ENCODE measurements around the gene NFATC2. TPM values are rescaled to one million over a fixed set of nuclear protein-coding genes. Genes with fewer than 3 reads are reported as not detected.

The NFATC2 gene
- total RNA-seq, 1 experiment from 2014 or later = 15.8 TPM

- H3K9me3 Mint-ChIP-seq (ENCODE audit: low read depth, unreplicated experiment) = no peaks in the 10 kb centered on the region
Observed at GRCh38 chr20:51437182-51437924, 105.2 kb downstream of the NFATC2 start.

GRCh38 chr20:51434580-51435247, 107.8 kb downstream of the NFATC2 start:
- H3K27ac Mint-ChIP-seq (ENCODE audit: unreplicated experiment) = no peak overlapping the region
- intact Hi-C loops (cut with micrococcal nuclease; ENCODE audit: unreplicated experiment) = no loop called here
- no peaks in the 10 kb centered on the region for H3K36me3 Mint-ChIP-seq (ENCODE audit: insufficient read depth, unreplicated experiment)
- no peak for TF ChIP-seq CTCF (IDR thresholded peaks at IDR 0.05; ENCODE audit: unreplicated experiment)
- no peaks in the 10 kb centered on the region for H3K27me3 Mint-ChIP-seq (ENCODE audit: unreplicated experiment)
- H3K9me3 Mint-ChIP-seq (ENCODE audit: low read depth, unreplicated experiment) = no peaks in the 10 kb centered on the region
- no peak overlapping the region for H3K4me3 Mint-ChIP-seq (ENCODE audit: low read depth, unreplicated experiment)
- DNase-seq = peak; percentile 18
- BruUV-seq (replicated peaks) = no TSS peak
- CTCF ChIA-PET = interaction anchor here (1.1 kb wide), 1 partner anchor 12 kb away, joined by 3 read pairs; no protein-coding TSS in a partner anchor
- H3K4me1 Mint-ChIP-seq (ENCODE audit: low read depth, unreplicated experiment) = no peaks in the 10 kb centered on the region

More at GRCh38 chr20:51437182-51437924, 105.2 kb downstream of the NFATC2 start:
- Mint-ChIP-seq H3K27me3 (ENCODE audit: unreplicated experiment) (no peaks in the 10 kb centered on the region), H3K4me3 (ENCODE audit: low read depth, unreplicated experiment) (no peak overlapping the region), H3K4me1 (ENCODE audit: low read depth, unreplicated experiment) (no peaks in the 10 kb centered on the region), H3K36me3 (ENCODE audit: insufficient read depth, unreplicated experiment) (no peaks in the 10 kb centered on the region), H3K27ac (ENCODE audit: unreplicated experiment) (no peak overlapping the region)
- intact Hi-C loops (cut with micrococcal nuclease; ENCODE audit: unreplicated experiment) = no loop called here
- no peak for TF ChIP-seq CTCF (IDR thresholded peaks at IDR 0.05; ENCODE audit: unreplicated experiment)
- CTCF ChIA-PET = no interaction called here
- no peak for DNase-seq
- no TSS peak for BruUV-seq (replicated peaks)

GRCh38 chr20:51434026-51434425, 108.5 kb downstream of the NFATC2 start:
- H3K4me1 Mint-ChIP-seq (ENCODE audit: low read depth, unreplicated experiment) = no peaks in the 10 kb centered on the region
- H3K9me3 Mint-ChIP-seq (ENCODE audit: low read depth, unreplicated experiment) = no peaks in the 10 kb centered on the region
- no peaks in the 10 kb centered on the region for H3K36me3 Mint-ChIP-seq (ENCODE audit: insufficient read depth, unreplicated experiment)
- BruUV-seq (replicated peaks) = no TSS peak
- CTCF ChIA-PET = interaction anchor here (1.1 kb wide), 1 partner anchor 13 kb away, joined by 3 read pairs; no protein-coding TSS in a partner anchor
- intact Hi-C loops (cut with micrococcal nuclease; ENCODE audit: unreplicated experiment) = no loop called here
- DNase-seq = no peak
- no peaks in the 10 kb centered on the region for H3K27me3 Mint-ChIP-seq (ENCODE audit: unreplicated experiment)
- H3K4me3 Mint-ChIP-seq (ENCODE audit: low read depth, unreplicated experiment) = no peak overlapping the region
- no peak overlapping the region for H3K27ac Mint-ChIP-seq (ENCODE audit: unreplicated experiment)
- TF ChIP-seq CTCF (IDR thresholded peaks at IDR 0.05; ENCODE audit: unreplicated experiment) = no peak

GRCh38 chr20:51432875-51433274, 109.6 kb downstream of the NFATC2 start:
- no peaks in the 10 kb centered on the region for H3K9me3 Mint-ChIP-seq (ENCODE audit: low read depth, unreplicated experiment)
- no peak for TF ChIP-seq CTCF (IDR thresholded peaks at IDR 0.05; ENCODE audit: unreplicated experiment)
- intact Hi-C loops (cut with micrococcal nuclease; ENCODE audit: unreplicated experiment) = no loop called here
- no peak overlapping the region for H3K27ac Mint-ChIP-seq (ENCODE audit: unreplicated experiment)
- no peaks in the 10 kb centered on the region for H3K27me3 Mint-ChIP-seq (ENCODE audit: unreplicated experiment)
- BruUV-seq (replicated peaks) = no TSS peak
- DNase-seq = no peak
- no peaks in the 10 kb centered on the region for H3K4me1 Mint-ChIP-seq (ENCODE audit: low read depth, unreplicated experiment)
- CTCF ChIA-PET = interaction anchor here (0.7 to 0.8 kb wide), 2 partner anchors 18 to 24 kb away, joined by 3 read pairs; no protein-coding TSS in a partner anchor
- H3K4me3 Mint-ChIP-seq (ENCODE audit: low read depth, unreplicated experiment) = no peak overlapping the region
- H3K36me3 Mint-ChIP-seq (ENCODE audit: insufficient read depth, unreplicated experiment) = no peaks in the 10 kb centered on the region
